Stimulated activated CD8-positive, alpha-beta memory T cell treated with anti-CD3 and anti-CD28 coated beads, Interleukin-7, amount 100 ng/mL, for 48 hours (primary cell): ENCODE results near the gene ALKBH3.

ENCODE experiments used
- DNase-seq, 2 donors: peaks; one replicate each; pipeline ENCODE4 v3.0.0-alpha.2; 2020; ENCODE audit warnings: low read depth in 1 of 2; ENCODE audit errors: extremely low read depth in 1 of 2

ALKBH3 gene

GRCh38 chr11:43936076-43936475 is 55.4 kb downstream of the ALKBH3 start:
- no peak for DNase-seq

- DNase-seq = no peak
Measured at GRCh38 chr11:43937434-43938411, 57.1 kb downstream of the ALKBH3 start.

GRCh38 chr11:43941257-43941994 is 60.8 kb downstream of the ALKBH3 start:
- DNase-seq = no peak

GRCh38 chr11:43942662-43943371 is 62.2 kb downstream of the ALKBH3 start:
- DNase-seq = no peak

- DNase-seq = no peak
Measured at GRCh38 chr11:43943372-43943930, 62.8 kb downstream of the ALKBH3 start.

GRCh38 chr11:43943931-43944751 is 63.5 kb downstream of the ALKBH3 start:
- DNase-seq = peak; percentile 18 to 31

GRCh38 chr11:43944761-43945311 is 64.2 kb downstream of the ALKBH3 start:
- DNase-seq = peak; percentile 33 to 43

- DNase-seq = no peak
Measured at GRCh38 chr11:43947003-43947500, 66.4 kb downstream of the ALKBH3 start.

GRCh38 chr11:43947815-43948214 is 67.2 kb downstream of the ALKBH3 start:
- no peak for DNase-seq

- DNase-seq = no peak
Measured at GRCh38 chr11:43948341-43949225, 68.0 kb downstream of the ALKBH3 start.

GRCh38 chr11:43950311-43950855 is 69.8 kb downstream of the ALKBH3 start:
- DNase-seq = no peak

- no peak for DNase-seq
Measured at GRCh38 chr11:43951231-43951630, 70.6 kb downstream of the ALKBH3 start.

- no peak for DNase-seq
Measured at GRCh38 chr11:43952020-43952400, 71.4 kb downstream of the ALKBH3 start.

- DNase-seq = no peak
Measured at GRCh38 chr11:43952401-43953342, 72.0 kb downstream of the ALKBH3 start.

- no peak for DNase-seq
Measured at GRCh38 chr11:43953521-43953920, 72.9 kb downstream of the ALKBH3 start.

GRCh38 chr11:43954241-43954640 is 73.6 kb downstream of the ALKBH3 start:
- DNase-seq = no peak
